ENCODE results near the gene MYOCD. TPM values are rescaled to one million over a fixed set of nuclear protein-coding genes. Genes with fewer than 3 reads are reported as not detected.

MYOCD gene
- total RNA-seq, 2 donors from 2014 or later, result 7.5 to 11.8 TPM

DNA sequence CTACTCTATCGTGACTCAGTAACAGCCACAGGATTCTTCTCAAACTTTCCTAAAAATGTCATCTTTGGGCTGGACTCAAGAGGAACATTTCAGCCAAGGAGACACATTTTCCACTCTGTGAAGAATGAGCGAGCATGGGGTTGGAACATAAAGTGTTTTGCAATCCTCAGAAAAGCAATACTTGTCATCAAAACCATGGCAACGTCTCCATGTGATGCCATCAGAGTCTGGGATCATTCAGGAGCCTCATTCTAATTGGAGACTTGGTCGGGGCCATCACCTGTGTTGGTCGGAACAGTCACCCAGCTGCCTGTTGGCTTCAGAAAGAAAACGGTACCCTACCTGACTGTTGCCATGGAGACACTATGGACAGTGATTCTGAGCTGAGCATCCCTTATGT lies 25.5 kb downstream of the MYOCD start:
- Histone ChIP-seq H3K9me3 (ENCODE audit: control insufficient read depth, low read length) (no peaks in the 10 kb centered on the region), H3K4me1 (ENCODE audit: control insufficient read depth, insufficient read depth, low read length) (no peaks in the 10 kb centered on the region), H3K27ac (ENCODE audit: low read depth, low read length) (no peak overlapping the region), H3K9ac (ENCODE audit: extremely low read depth, low read length, poor library complexity, severe bottlenecking) (no peak overlapping the region), H3K27me3 (ENCODE audit: control insufficient read depth, insufficient read depth, low read length, poor library complexity, severe bottlenecking) (no peaks in the 10 kb centered on the region), H3K4me3 (ENCODE audit: low read length) (no peak overlapping the region), H3K36me3 (ENCODE audit: control insufficient read depth, insufficient read depth, low read length) (peaks cover 9% of the 10 kb centered on the region)
- no peak overlapping the region for H3K4me3 Mint-ChIP-seq
- H3K4me1 Mint-ChIP-seq, result no peaks in the 10 kb centered on the region
- H3K9me3 Mint-ChIP-seq, result no peaks in the 10 kb centered on the region
- no peak overlapping the region for H3K27ac Mint-ChIP-seq
- 91 to 100% methylated on average over 5 to 6 of the region's 6 CpGs for WGBS, 2 experiments (ENCODE audit: insufficient coverage in 1 of 2, insufficient read length in 1 of 2)
- TF ChIP-seq, protein P1, sequence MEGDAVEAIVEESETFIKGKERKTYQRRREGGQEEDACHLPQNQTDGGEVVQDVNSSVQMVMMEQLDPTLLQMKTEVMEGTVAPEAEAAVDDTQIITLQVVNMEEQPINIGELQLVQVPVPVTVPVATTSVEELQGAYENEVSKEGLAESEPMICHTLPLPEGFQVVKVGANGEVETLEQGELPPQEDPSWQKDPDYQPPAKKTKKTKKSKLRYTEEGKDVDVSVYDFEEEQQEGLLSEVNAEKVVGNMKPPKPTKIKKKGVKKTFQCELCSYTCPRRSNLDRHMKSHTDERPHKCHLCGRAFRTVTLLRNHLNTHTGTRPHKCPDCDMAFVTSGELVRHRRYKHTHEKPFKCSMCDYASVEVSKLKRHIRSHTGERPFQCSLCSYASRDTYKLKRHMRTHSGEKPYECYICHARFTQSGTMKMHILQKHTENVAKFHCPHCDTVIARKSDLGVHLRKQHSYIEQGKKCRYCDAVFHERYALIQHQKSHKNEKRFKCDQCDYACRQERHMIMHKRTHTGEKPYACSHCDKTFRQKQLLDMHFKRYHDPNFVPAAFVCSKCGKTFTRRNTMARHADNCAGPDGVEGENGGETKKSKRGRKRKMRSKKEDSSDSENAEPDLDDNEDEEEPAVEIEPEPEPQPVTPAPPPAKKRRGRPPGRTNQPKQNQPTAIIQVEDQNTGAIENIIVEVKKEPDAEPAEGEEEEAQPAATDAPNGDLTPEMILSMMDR (conservative IDR thresholded peaks at IDR 0.05), result no peak
- no peaks in the 10 kb centered on the region for H3K27me3 Mint-ChIP-seq (ENCODE audit: insufficient read depth)
- no peaks in the 10 kb centered on the region for H3K36me3 Mint-ChIP-seq (ENCODE audit: low read depth)
- no peak for DNase-seq

- DNase-seq, result no peak
- Histone ChIP-seq H3K4me3 (ENCODE audit: low read length) (no peak overlapping the region), H3K27ac (ENCODE audit: low read depth, low read length) (no peak overlapping the region), H3K9ac (ENCODE audit: extremely low read depth, low read length, poor library complexity, severe bottlenecking) (no peak overlapping the region), H3K9me3 (ENCODE audit: control insufficient read depth, low read length) (no peaks in the 10 kb centered on the region), H3K36me3 (ENCODE audit: control insufficient read depth, insufficient read depth, low read length) (peaks cover 9% of the 10 kb centered on the region), H3K27me3 (ENCODE audit: control insufficient read depth, insufficient read depth, low read length, poor library complexity, severe bottlenecking) (no peaks in the 10 kb centered on the region), H3K4me1 (ENCODE audit: control insufficient read depth, insufficient read depth, low read length) (no peaks in the 10 kb centered on the region)
- H3K4me1 Mint-ChIP-seq, result no peaks in the 10 kb centered on the region
- H3K27ac Mint-ChIP-seq, result no peak overlapping the region
- no peaks in the 10 kb centered on the region for H3K27me3 Mint-ChIP-seq (ENCODE audit: insufficient read depth)
- no peaks in the 10 kb centered on the region for H3K36me3 Mint-ChIP-seq (ENCODE audit: low read depth)
- H3K9me3 Mint-ChIP-seq, result no peaks in the 10 kb centered on the region
- TF ChIP-seq, protein P1 (conservative IDR thresholded peaks at IDR 0.05), result no peak
- H3K4me3 Mint-ChIP-seq, result no peak overlapping the region
- 91% methylated on average over 1 of the region's 1 CpG; no CpG with 5 or more reads in 1 of the 2 experiments for WGBS, 2 experiments (ENCODE audit: insufficient coverage in 1 of 2, insufficient read length in 1 of 2)
Observed at GRCh38 chr17:12693640-12694039, 27.9 kb downstream of the MYOCD start.

- Histone ChIP-seq H3K27me3 (ENCODE audit: control insufficient read depth, insufficient read depth, low read length, poor library complexity, severe bottlenecking) (no peaks in the 10 kb centered on the region), H3K4me1 (ENCODE audit: control insufficient read depth, insufficient read depth, low read length) (no peaks in the 10 kb centered on the region), H3K9me3 (ENCODE audit: control insufficient read depth, low read length) (no peaks in the 10 kb centered on the region), H3K9ac (ENCODE audit: extremely low read depth, low read length, poor library complexity, severe bottlenecking) (no peak overlapping the region), H3K27ac (ENCODE audit: low read depth, low read length) (no peak overlapping the region), H3K4me3 (ENCODE audit: low read length) (no peak overlapping the region), H3K36me3 (ENCODE audit: control insufficient read depth, insufficient read depth, low read length) (peaks cover 25% of the 10 kb centered on the region)
- 64 to 73% methylated on average over 4 of the region's 4 CpGs for WGBS, 2 experiments (ENCODE audit: insufficient coverage in 1 of 2, insufficient read length in 1 of 2)
- H3K4me1 Mint-ChIP-seq, result peaks cover 8% of the 10 kb centered on the region
- H3K9me3 Mint-ChIP-seq, result no peaks in the 10 kb centered on the region
- no peaks in the 10 kb centered on the region for H3K27me3 Mint-ChIP-seq (ENCODE audit: insufficient read depth)
- TF ChIP-seq, protein P1 (conservative IDR thresholded peaks at IDR 0.05), result no peak
- no peak overlapping the region for H3K27ac Mint-ChIP-seq
- H3K36me3 Mint-ChIP-seq (ENCODE audit: low read depth), result no peaks in the 10 kb centered on the region
- no peak overlapping the region for H3K4me3 Mint-ChIP-seq
- no peak for DNase-seq
Observed at GRCh38 chr17:12706070-12706469, 40.4 kb downstream of the MYOCD start.

All from endodermal cell (in vitro differentiated cells).